Measurements from ENCODE around the gene CNOT2.

Gene CNOT2

DNA sequence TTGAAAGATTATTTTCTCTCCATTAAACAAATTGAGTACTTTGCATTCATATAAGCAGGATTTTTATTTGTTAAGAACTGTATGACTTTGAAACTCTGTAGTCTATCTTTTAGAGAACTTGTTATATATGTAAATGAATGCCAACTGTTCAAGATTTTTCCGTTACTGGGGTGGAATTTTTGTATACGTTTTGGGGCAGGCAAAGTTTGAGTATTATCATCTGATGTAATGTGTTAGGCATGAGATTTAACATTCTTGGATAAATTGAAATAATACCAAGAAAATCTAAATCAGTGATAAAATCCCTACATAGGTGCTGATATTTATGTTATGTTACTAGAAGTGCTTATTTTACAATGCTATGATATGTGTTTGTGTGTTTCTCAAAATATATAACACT, 8.4 kb downstream of the CNOT2 start:
- TF ChIP-seq, protein P1, sequence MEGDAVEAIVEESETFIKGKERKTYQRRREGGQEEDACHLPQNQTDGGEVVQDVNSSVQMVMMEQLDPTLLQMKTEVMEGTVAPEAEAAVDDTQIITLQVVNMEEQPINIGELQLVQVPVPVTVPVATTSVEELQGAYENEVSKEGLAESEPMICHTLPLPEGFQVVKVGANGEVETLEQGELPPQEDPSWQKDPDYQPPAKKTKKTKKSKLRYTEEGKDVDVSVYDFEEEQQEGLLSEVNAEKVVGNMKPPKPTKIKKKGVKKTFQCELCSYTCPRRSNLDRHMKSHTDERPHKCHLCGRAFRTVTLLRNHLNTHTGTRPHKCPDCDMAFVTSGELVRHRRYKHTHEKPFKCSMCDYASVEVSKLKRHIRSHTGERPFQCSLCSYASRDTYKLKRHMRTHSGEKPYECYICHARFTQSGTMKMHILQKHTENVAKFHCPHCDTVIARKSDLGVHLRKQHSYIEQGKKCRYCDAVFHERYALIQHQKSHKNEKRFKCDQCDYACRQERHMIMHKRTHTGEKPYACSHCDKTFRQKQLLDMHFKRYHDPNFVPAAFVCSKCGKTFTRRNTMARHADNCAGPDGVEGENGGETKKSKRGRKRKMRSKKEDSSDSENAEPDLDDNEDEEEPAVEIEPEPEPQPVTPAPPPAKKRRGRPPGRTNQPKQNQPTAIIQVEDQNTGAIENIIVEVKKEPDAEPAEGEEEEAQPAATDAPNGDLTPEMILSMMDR (IDR thresholded peaks at IDR 0.05; ENCODE audit: low read depth, low read length): no peak
- DNase-seq: no peak
- no peak overlapping the region for H3K27ac ChIP-seq
- H3K4me3 ChIP-seq (ENCODE audit: low read depth, low read length): no peak overlapping the region
- H3K36me3 ChIP-seq: peaks cover 12% of the 10 kb centered on the region
- H3K27me3 ChIP-seq (ENCODE audit: insufficient read depth, low read depth, severe bottlenecking): no peaks in the 10 kb centered on the region
- no peaks in the 10 kb centered on the region for H3K9me3 ChIP-seq (ENCODE audit: severe bottlenecking)

DNA sequence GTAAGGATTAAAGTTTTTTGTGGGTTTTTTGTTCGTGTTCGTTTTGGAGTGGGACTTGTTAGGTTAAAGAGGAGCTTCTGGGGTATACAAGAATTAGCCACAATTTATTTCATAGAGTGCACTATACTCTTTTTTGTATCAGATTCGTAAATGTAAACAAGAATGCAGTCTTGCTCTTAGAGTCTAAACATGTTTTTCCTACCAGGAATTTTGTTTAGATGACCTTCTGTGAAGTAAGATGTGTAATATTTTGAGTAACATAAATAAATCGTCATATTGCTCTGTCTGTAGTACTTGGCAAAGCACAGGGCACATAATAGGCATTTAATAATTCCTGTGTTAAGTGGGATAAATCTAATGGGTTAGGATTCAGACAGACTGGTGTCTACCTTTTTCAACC, 9.6 kb downstream of the CNOT2 start:
- TF ChIP-seq, protein P1 (IDR thresholded peaks at IDR 0.05; ENCODE audit: low read depth, low read length): no peak
- no peak for DNase-seq
- Histone ChIP-seq H3K36me3 (peaks cover 4% of the 10 kb centered on the region), H3K9me3 (ENCODE audit: severe bottlenecking) (no peaks in the 10 kb centered on the region), H3K4me3 (ENCODE audit: low read depth, low read length) (no peak overlapping the region), H3K27ac (no peak overlapping the region), H3K27me3 (ENCODE audit: insufficient read depth, low read depth, severe bottlenecking) (no peaks in the 10 kb centered on the region)

DNA sequence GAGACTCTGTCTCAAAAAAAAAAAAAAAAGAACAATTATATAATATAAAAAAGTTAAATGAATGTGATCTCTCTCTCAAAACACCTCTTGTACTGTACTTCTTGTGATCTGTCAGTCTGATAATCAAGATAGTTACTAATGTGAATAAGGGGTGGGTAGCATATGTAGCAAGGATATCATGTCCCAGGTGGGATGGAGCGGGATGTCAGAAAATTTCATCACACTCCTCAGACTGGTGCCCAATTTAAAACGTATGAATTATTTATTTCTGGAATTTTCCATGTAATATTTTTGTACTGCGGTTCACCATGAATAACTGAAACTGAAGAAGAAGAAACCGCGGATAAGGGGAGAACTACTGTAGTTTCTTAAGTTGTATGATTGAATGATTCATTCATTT, 11.0 kb downstream of the CNOT2 start:
- Histone ChIP-seq H3K36me3 (no peaks in the 10 kb centered on the region; the same call in 1 of the 2 replicates), H3K27me3 (ENCODE audit: insufficient read depth, low read depth, severe bottlenecking) (no peaks in the 10 kb centered on the region), H3K4me3 (ENCODE audit: low read depth, low read length) (no peak overlapping the region), H3K9me3 (ENCODE audit: severe bottlenecking) (no peaks in the 10 kb centered on the region), H3K27ac (no peak overlapping the region)
- TF ChIP-seq, protein P1 (IDR thresholded peaks at IDR 0.05; ENCODE audit: low read depth, low read length): no peak
- no peak for DNase-seq

DNA sequence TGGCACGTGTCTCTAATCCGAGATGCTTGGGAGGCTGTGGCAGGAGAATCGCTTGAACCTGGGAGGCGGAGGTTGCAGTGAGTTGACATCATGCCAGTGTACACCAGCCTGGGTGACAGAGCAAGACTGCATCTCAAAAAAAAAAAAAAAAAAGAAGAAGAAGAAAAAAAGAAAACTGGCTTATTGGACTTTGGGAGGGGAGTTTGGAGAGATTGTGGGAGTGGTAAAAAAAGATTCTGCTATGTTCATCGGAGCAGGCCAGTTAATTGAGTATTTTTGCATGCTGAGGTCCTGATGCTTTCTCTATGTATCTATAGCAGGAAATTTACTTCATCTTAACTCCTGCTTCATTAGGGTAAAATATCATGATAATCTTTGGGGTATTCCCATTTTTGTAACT, 11.6 kb downstream of the CNOT2 start:
- no peaks in the 10 kb centered on the region for H3K36me3 ChIP-seq
- TF ChIP-seq, protein P1 (IDR thresholded peaks at IDR 0.05; ENCODE audit: low read depth, low read length): no peak
- no peak overlapping the region for H3K27ac ChIP-seq
- no peak for DNase-seq
- H3K27me3 ChIP-seq (ENCODE audit: insufficient read depth, low read depth, severe bottlenecking): no peaks in the 10 kb centered on the region
- H3K4me3 ChIP-seq (ENCODE audit: low read depth, low read length): no peak overlapping the region
- H3K9me3 ChIP-seq (ENCODE audit: severe bottlenecking): no peaks in the 10 kb centered on the region

DNA sequence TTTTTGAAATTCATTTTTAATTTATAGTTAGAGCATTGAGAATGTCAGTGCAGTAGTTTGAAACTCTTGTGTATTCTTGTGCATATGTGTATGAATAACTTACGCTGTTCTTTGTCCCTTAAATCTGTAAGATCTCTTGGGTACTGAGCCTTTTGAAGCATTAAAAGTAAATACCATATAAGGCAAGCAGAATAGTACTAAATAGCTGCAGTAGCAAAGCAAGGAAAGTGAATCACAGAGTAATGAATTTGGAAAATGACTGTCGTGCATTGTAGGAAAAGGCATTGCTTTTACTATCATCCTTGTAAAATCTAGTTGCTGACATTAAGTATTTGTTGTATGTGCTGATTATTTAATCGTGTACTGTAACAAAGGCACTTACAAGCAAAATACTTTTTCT, 12.1 kb downstream of the CNOT2 start:
- DNase-seq: no peak
- no peak overlapping the region for H3K4me3 ChIP-seq (ENCODE audit: low read depth, low read length)
- TF ChIP-seq, protein P1 (IDR thresholded peaks at IDR 0.05; ENCODE audit: low read depth, low read length): no peak
- H3K36me3 ChIP-seq: no peaks in the 10 kb centered on the region
- no peak overlapping the region for H3K27ac ChIP-seq
- H3K27me3 ChIP-seq (ENCODE audit: insufficient read depth, low read depth, severe bottlenecking): no peaks in the 10 kb centered on the region
- no peaks in the 10 kb centered on the region for H3K9me3 ChIP-seq (ENCODE audit: severe bottlenecking)

DNA sequence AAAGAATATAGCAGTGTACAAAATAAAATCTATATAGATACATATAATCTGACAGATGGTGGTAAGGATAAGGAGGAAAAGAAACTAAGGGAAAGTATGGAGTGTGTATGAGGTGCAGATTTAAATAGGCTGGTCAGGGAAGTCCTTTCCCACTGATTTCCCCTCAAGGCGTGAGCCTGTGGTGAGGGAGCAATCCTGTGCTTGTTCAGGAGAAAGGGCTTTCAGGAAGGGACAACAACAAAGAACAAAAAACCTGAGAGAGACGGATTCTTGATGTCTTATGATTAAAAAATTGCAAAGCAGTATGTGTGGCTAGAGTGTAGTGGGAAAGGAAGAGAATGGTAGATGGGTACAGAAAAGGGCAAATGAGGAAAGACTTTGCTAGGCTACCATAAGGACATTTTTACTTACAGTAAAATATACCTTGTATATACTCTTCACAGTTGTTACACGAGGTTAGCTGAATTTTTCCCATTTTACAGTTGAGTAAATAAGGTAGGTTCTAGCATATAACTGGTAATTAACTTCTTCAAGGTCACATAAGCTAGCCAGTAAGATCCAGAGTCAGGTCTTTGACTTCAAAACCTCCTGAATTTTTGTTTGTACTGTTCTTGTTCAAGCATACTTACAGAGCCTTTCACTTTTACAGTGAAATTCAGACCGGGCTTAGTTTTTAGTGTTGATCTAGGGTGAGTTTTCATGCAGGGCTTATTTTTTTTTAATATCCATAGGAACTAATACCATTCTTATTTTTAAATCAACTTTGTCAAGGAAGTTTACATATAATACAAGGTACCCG, 15.6 kb downstream of the CNOT2 start:
- no peak overlapping the region for H3K4me3 ChIP-seq (ENCODE audit: low read depth, low read length)

More for the DNA sequence above, 15.6 kb downstream of the CNOT2 start:
- DNase-seq: no peak
- H3K36me3 ChIP-seq: no peaks in the 10 kb centered on the region
- TF ChIP-seq, protein P1 (IDR thresholded peaks at IDR 0.05; ENCODE audit: low read depth, low read length): no peak
- no peaks in the 10 kb centered on the region for H3K27me3 ChIP-seq (ENCODE audit: insufficient read depth, low read depth, severe bottlenecking)
- no peaks in the 10 kb centered on the region for H3K9me3 ChIP-seq (ENCODE audit: severe bottlenecking)
- no peak overlapping the region for H3K27ac ChIP-seq
